Subcutaneous preadipocyte (primary cell): ENCODE data around the gene CDKN2C. TPM values are rescaled to one million over a fixed set of nuclear protein-coding genes. Genes with fewer than 3 reads are reported as not detected.

Experiments
- total RNA-seq: library from RNA; depleted of rRNA; stranded (reverse); fragments of >200 nt; gene quantifications from 2 replicates; pipeline ENCODE4 v1.2.3, GENCODE V29; 2012

CDKN2C gene
- total RNA-seq: 20.6 and 24.2 TPM in 2 replicates

GRCh38 chr1:50969611-50970508 lies at the start of gene CDKN2C:
TSS of gene CDKN2C (plus strand) at chr1:50970245. CDS start at chr1:50970369, 124 bp downstream.

GRCh38 chr1:50959913-50960844 lies 9.9 kb upstream of the CDKN2C start, which contains the start of gene FAF1:
TSS of gene FAF1 (minus strand) at chr1:50960267. CDS start at chr1:50959811, 456 bp downstream.

Other genes with a start within 250 kb of the CDKN2C start
- gene FAF1, start 10.0 kb upstream of the CDKN2C start, total RNA-seq: 37.5 and 63.5 TPM in 2 replicates
- gene C1orf185, start 132.0 kb downstream of the CDKN2C start, total RNA-seq: not detected in 2 replicates